Left forelimb (tissue), 1 donor: ENCODE data around the gene CREB3L1.

Source experiments
- DNase-seq: peaks from one replicate; pipeline ENCODE4 v3.0.0-alpha.2; 2018; ENCODE audit warnings: low spot score

The CREB3L1 gene

GRCh38 chr11:46272816-46273427 lies 4.5 kb upstream of the CREB3L1 start:
- DNase-seq = no peak

GRCh38 chr11:46273511-46274205 lies 3.8 kb upstream of the CREB3L1 start:
- no peak for DNase-seq

- no peak for DNase-seq
Measured at GRCh38 chr11:46275964-46276641, 1.4 kb upstream of the CREB3L1 start.

- no peak for DNase-seq
Measured at GRCh38 chr11:46277313-46277621, 195 bp upstream of the CREB3L1 start.

GRCh38 chr11:46278387-46279125 lies 1.1 kb downstream of the CREB3L1 start:
- DNase-seq = no peak

GRCh38 chr11:46279126-46280099 lies 2.0 kb downstream of the CREB3L1 start:
- DNase-seq = peak; percentile 85

GRCh38 chr11:46280706-46281105 lies 3.2 kb downstream of the CREB3L1 start:
- no peak for DNase-seq

GRCh38 chr11:46281371-46281831 lies 3.9 kb downstream of the CREB3L1 start:
- DNase-seq = no peak

GRCh38 chr11:46285173-46285572 lies 7.7 kb downstream of the CREB3L1 start:
- DNase-seq = no peak

- no peak for DNase-seq
Measured at GRCh38 chr11:46285594-46286033, 8.2 kb downstream of the CREB3L1 start.

GRCh38 chr11:46286789-46287188 lies 9.3 kb downstream of the CREB3L1 start:
- no peak for DNase-seq

- DNase-seq = no peak
Measured at GRCh38 chr11:46288451-46288850, 11.0 kb downstream of the CREB3L1 start.

GRCh38 chr11:46290011-46290410 lies 12.5 kb downstream of the CREB3L1 start:
- DNase-seq = no peak

- DNase-seq = peak; percentile 91
Measured at GRCh38 chr11:46290598-46291309, 13.3 kb downstream of the CREB3L1 start.

- no peak for DNase-seq
Measured at GRCh38 chr11:46291441-46292150, 14.1 kb downstream of the CREB3L1 start.

GRCh38 chr11:46293066-46293465 lies 15.6 kb downstream of the CREB3L1 start:
- DNase-seq = no peak

GRCh38 chr11:46293641-46294103 lies 16.2 kb downstream of the CREB3L1 start:
- no peak for DNase-seq

GRCh38 chr11:46294365-46295309 lies 17.2 kb downstream of the CREB3L1 start:
- DNase-seq = no peak
